Measurements from ENCODE around the gene PZP. TPM values are rescaled to one million over a fixed set of nuclear protein-coding genes. Genes with fewer than 3 reads are reported as not detected.
"Not testable (repeated sequence)": the region's sequence is repeated elsewhere in the genome, so short reads cannot be mapped to it uniquely, and the experiment has no call there.

The PZP gene
- total RNA-seq, 1 donor from 2014 or later, result 0.36 TPM

GRCh38 chr12:9240776-9241175, 32.6 kb upstream of the PZP start:
- Histone ChIP-seq H3K9me3 (replicated peaks) (no peaks in the 10 kb centered on the region), H3K27ac (replicated peaks) (peak overlapping the region; percentile 79), H3K36me3 (no peaks in the 10 kb centered on the region), H3K4me3 (peak overlapping the region; percentile 61), H3K4me1 (peaks cover 6% of the 10 kb centered on the region), H3K27me3 (ENCODE audit: low read depth) (no peaks in the 10 kb centered on the region)
- no peak for DNase-seq
- no peak for TF ChIP-seq CTCF (IDR thresholded peaks at IDR 0.05; ENCODE audit: borderline replicate concordance)
- intact Hi-C loops (cut with micrococcal nuclease), result no loop called here

- Histone ChIP-seq H3K27ac (replicated peaks) (peak overlapping the region; percentile 79), H3K4me3 (peak overlapping the region; percentile 61)
- intact Hi-C loops (cut with micrococcal nuclease); H3K9me3 ChIP-seq (replicated peaks); H3K27me3 ChIP-seq (ENCODE audit: low read depth); H3K4me1 ChIP-seq; DNase-seq; H3K36me3 ChIP-seq: not testable (repeated sequence)
These were observed 31.9 kb upstream of the PZP start for GRCh38 chr12:9240004-9240635.

GRCh38 chr12:9237286-9237685, 29.1 kb upstream of the PZP start:
- Histone ChIP-seq H3K27ac (replicated peaks) (no peak overlapping the region), H3K27me3 (ENCODE audit: low read depth) (no peaks in the 10 kb centered on the region), H3K4me3 (no peak overlapping the region), H3K4me1 (peaks cover 6% of the 10 kb centered on the region), H3K36me3 (no peaks in the 10 kb centered on the region), H3K9me3 (replicated peaks) (no peaks in the 10 kb centered on the region)
- DNase-seq, result no peak
- no peak for TF ChIP-seq CTCF (IDR thresholded peaks at IDR 0.05; ENCODE audit: borderline replicate concordance)
- intact Hi-C loops (cut with micrococcal nuclease), result no loop called here

- H3K4me3 ChIP-seq, result no peak overlapping the region
- H3K4me1 ChIP-seq, result peaks cover 6% of the 10 kb centered on the region
- no peak overlapping the region for H3K27ac ChIP-seq (replicated peaks)
- H3K27me3 ChIP-seq (ENCODE audit: low read depth), result no peaks in the 10 kb centered on the region
- TF ChIP-seq CTCF (IDR thresholded peaks at IDR 0.05; ENCODE audit: borderline replicate concordance), result no peak
- H3K9me3 ChIP-seq (replicated peaks), result no peaks in the 10 kb centered on the region
- intact Hi-C loops (cut with micrococcal nuclease), result no loop called here
- no peaks in the 10 kb centered on the region for H3K36me3 ChIP-seq
- no peak for DNase-seq
These were observed 27.3 kb upstream of the PZP start for GRCh38 chr12:9235519-9235918.

GRCh38 chr12:9227950-9228349, 19.8 kb upstream of the PZP start:
- no peaks in the 10 kb centered on the region for H3K27me3 ChIP-seq (ENCODE audit: low read depth)
- no peaks in the 10 kb centered on the region for H3K36me3 ChIP-seq
- no peak overlapping the region for H3K27ac ChIP-seq (replicated peaks)
- DNase-seq, result no peak
- no peaks in the 10 kb centered on the region for H3K9me3 ChIP-seq (replicated peaks)
- no peaks in the 10 kb centered on the region for H3K4me1 ChIP-seq
- H3K4me3 ChIP-seq, result no peak overlapping the region
- intact Hi-C loops (cut with micrococcal nuclease), result no loop called here
- no peak for TF ChIP-seq CTCF (IDR thresholded peaks at IDR 0.05; ENCODE audit: borderline replicate concordance)

- no peak for DNase-seq
- no peak overlapping the region for H3K4me3 ChIP-seq
- intact Hi-C loops (cut with micrococcal nuclease), result no loop called here
- no peaks in the 10 kb centered on the region for H3K4me1 ChIP-seq
- no peaks in the 10 kb centered on the region for H3K27me3 ChIP-seq (ENCODE audit: low read depth)
- H3K9me3 ChIP-seq (replicated peaks), result no peaks in the 10 kb centered on the region
- no peaks in the 10 kb centered on the region for H3K36me3 ChIP-seq
- no peak for TF ChIP-seq CTCF (IDR thresholded peaks at IDR 0.05; ENCODE audit: borderline replicate concordance)
- no peak overlapping the region for H3K27ac ChIP-seq (replicated peaks)
These were observed 15.6 kb upstream of the PZP start for GRCh38 chr12:9223830-9224229.
